Activated CD8-positive, alpha-beta T cell treated with anti-CD3 and anti-CD28 coated beads for 36 hours (primary cell): ENCODE data around the gene TBC1D8. TPM values are rescaled to one million over a fixed set of nuclear protein-coding genes. Genes with fewer than 3 reads are reported as not detected.

Experiments used
- ATAC-seq: fragments of 200-7000 bp; cut with Tn5 transposase; one replicate; pipeline ENCODE4 v1.10.0; 2021; ENCODE audit warnings: mild to moderate bottlenecking, moderate library complexity
- CTCF ChIA-PET: fragments of 350-600 bp; sonication (Branson Sonifier 250); formaldehyde crosslinking; loops from one replicate; lab custom pipeline; 2021; ENCODE audit warnings: antibody characterized with exemption; lab: Charles Lee
- POLR2A ChIA-PET: fragments of 350-600 bp; sonication (Branson Sonifier 250); formaldehyde crosslinking; loops from one replicate; lab custom pipeline; 2021; ENCODE audit warnings: antibody characterized with exemption; lab: Charles Lee
- DNase-seq: peaks from one replicate; pipeline ENCODE4 v3.0.0-alpha.2; 2020
- H3K27ac Mint-ChIP-seq: one replicate; pipeline ENCODE4 v1.8.0; 2021; ENCODE audit warnings: mild to moderate bottlenecking, mixed read lengths
- H3K27me3 Mint-ChIP-seq: one replicate; pipeline ENCODE4 v1.8.0; 2021; ENCODE audit warnings: mixed read lengths
- H3K36me3 Mint-ChIP-seq: one replicate; pipeline ENCODE4 v1.8.0; 2021; ENCODE audit warnings: low read depth, mixed read lengths
- H3K4me1 Mint-ChIP-seq: one replicate; pipeline ENCODE4 v1.8.0; 2021; ENCODE audit warnings: low read depth, mixed read lengths
- H3K4me3 Mint-ChIP-seq: one replicate; pipeline ENCODE4 v1.8.0; 2021; ENCODE audit warnings: mild to moderate bottlenecking, moderate library complexity, mixed read lengths
- H3K9me3 Mint-ChIP-seq: one replicate; pipeline ENCODE4 v1.8.0; 2021; ENCODE audit warnings: mixed read lengths
- CTCF ChIP-seq: fragments of 200-600 bp; IDR thresholded peaks from one replicate; pipeline ENCODE4 v1.8.0; 2022; ENCODE audit warnings: antibody characterized with exemption, mild to moderate bottlenecking
- intact Hi-C: fragments of 100-400 bp; cut with micrococcal nuclease; formaldehyde crosslinking; loops from one replicate; pipeline ENCODE4 v1.10.0; 2022
- total RNA-seq, 2 experiments: library from RNA; stranded (reverse); gene quantifications; one replicate each; pipeline ENCODE4 v1.2.3, GENCODE V29; 2021

The TBC1D8 gene
- total RNA-seq, 2 experiments from 2014 or later = 3.2 to 3.3 TPM

- Mint-ChIP-seq H3K9me3 (no peaks in the 10 kb centered on the region), H3K27me3 (no peaks in the 10 kb centered on the region), H3K27ac (no peak overlapping the region), H3K4me1 (no peaks in the 10 kb centered on the region), H3K4me3 (no peak overlapping the region), H3K36me3 (no peaks in the 10 kb centered on the region)
- no peak for ATAC-seq
- TF ChIP-seq CTCF = no peak
- DNase-seq = no peak
- intact Hi-C loops = loop anchor here (10.0 kb wide), 1 partner anchor 174 kb away; no protein-coding TSS in a partner anchor
- CTCF ChIA-PET = interaction anchor here (1.9 to 2.3 kb wide), 2 partner anchors 19 to 175 kb away, joined by 7 to 10 read pairs; no protein-coding TSS in a partner anchor
- POLR2A ChIA-PET = no interaction called here
Measured at GRCh38 chr2:101030866-101031554, 120.2 kb downstream of the TBC1D8 start.

GRCh38 chr2:101027852-101028251, 123.3 kb downstream of the TBC1D8 start:
- intact Hi-C loops = no loop called here

GRCh38 chr2:101026923-101027469, 124.2 kb downstream of the TBC1D8 start:
- Mint-ChIP-seq H3K27ac (no peak overlapping the region), H3K36me3 (no peaks in the 10 kb centered on the region), H3K4me1 (no peaks in the 10 kb centered on the region), H3K4me3 (no peak overlapping the region), H3K27me3 (no peaks in the 10 kb centered on the region), H3K9me3 (no peaks in the 10 kb centered on the region)
- ChIA-PET CTCF (interaction anchor here (0.9 to 1.6 kb wide), 3 partner anchors 10 to 178 kb away, joined by 5 to 9 read pairs (median 6); no protein-coding TSS in a partner anchor), POLR2A (no interaction called here)
- ATAC-seq (no peak), DNase-seq (no peak)
- intact Hi-C loops = no loop called here
- no peak for TF ChIP-seq CTCF

More at GRCh38 chr2:101027852-101028251, 123.3 kb downstream of the TBC1D8 start:
- no peak overlapping the region for H3K27ac Mint-ChIP-seq
- H3K4me3 Mint-ChIP-seq = no peak overlapping the region
- no peaks in the 10 kb centered on the region for H3K36me3 Mint-ChIP-seq
- H3K9me3 Mint-ChIP-seq = no peaks in the 10 kb centered on the region
- no peaks in the 10 kb centered on the region for H3K4me1 Mint-ChIP-seq
- ChIA-PET POLR2A (no interaction called here), CTCF (interaction anchor here (1.5 to 1.6 kb wide), 2 partner anchors 15 to 178 kb away, joined by 6 to 9 read pairs; no protein-coding TSS in a partner anchor)
- TF ChIP-seq CTCF = no peak
- no peaks in the 10 kb centered on the region for H3K27me3 Mint-ChIP-seq
- ATAC-seq = no peak
- DNase-seq = no peak

GRCh38 chr2:101026253-101026701, 124.9 kb downstream of the TBC1D8 start:
- DNase-seq (no peak), ATAC-seq (no peak)
- TF ChIP-seq CTCF = no peak
- no peak overlapping the region for H3K27ac Mint-ChIP-seq
- H3K9me3 Mint-ChIP-seq = no peaks in the 10 kb centered on the region
- no peak overlapping the region for H3K4me3 Mint-ChIP-seq
- no peaks in the 10 kb centered on the region for H3K4me1 Mint-ChIP-seq
- POLR2A ChIA-PET = no interaction called here
- no peaks in the 10 kb centered on the region for H3K27me3 Mint-ChIP-seq
- intact Hi-C loops = no loop called here
- CTCF ChIA-PET = interaction anchor here (0.9 to 1.6 kb wide), 5 partner anchors 11 to 179 kb away, joined by 3 to 9 read pairs (median 5); no protein-coding TSS in a partner anchor
- H3K36me3 Mint-ChIP-seq = no peaks in the 10 kb centered on the region

- no peak for ATAC-seq
- Mint-ChIP-seq H3K27me3 (no peaks in the 10 kb centered on the region), H3K27ac (no peak overlapping the region), H3K9me3 (no peaks in the 10 kb centered on the region), H3K4me3 (no peak overlapping the region), H3K4me1 (no peaks in the 10 kb centered on the region), H3K36me3 (no peaks in the 10 kb centered on the region)
- intact Hi-C loops = no loop called here
- no peak for DNase-seq
- CTCF ChIA-PET = interaction anchor here (0.6 to 1.3 kb wide), 3 partner anchors 11 to 179 kb away, joined by 3 to 4 read pairs (median 3); no protein-coding TSS in a partner anchor
- POLR2A ChIA-PET = no interaction called here
- TF ChIP-seq CTCF = no peak
Measured at GRCh38 chr2:101025561-101025960, 125.6 kb downstream of the TBC1D8 start.
